ENCODE measurements around the gene AP2A1.

AP2A1 gene

DNA sequence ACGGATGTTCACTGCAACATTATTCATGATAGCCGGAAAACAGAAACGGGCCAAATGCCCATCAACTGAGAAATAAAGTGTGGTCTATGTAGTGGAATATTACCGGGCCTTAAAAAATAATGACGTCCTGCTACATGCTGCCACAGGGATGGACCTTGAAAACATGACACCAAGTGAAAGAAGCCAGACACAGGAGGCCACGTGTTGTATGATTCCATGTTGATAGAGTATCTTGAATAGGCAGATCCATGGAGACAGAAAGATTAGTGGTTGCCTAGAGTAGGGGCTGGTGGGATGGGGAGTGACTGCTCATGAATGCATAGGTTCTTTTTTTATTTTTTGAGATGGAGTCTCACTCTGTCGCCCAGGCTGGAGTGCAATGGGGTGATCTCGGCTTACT, 3.7 kb downstream of the AP2A1 start:
- H3K4me1 Mint-ChIP-seq, result peaks cover 50% of the 10 kb centered on the region
- H3K27ac Mint-ChIP-seq (ENCODE audit: low read depth), result no peak overlapping the region
- no peak overlapping the region for H3K4me3 Mint-ChIP-seq
- no peaks in the 10 kb centered on the region for H3K9me3 Mint-ChIP-seq
- DNase-seq (ENCODE audit: low spot score in 2 of 2) (no peak), ATAC-seq (replicated peaks; ENCODE audit: extremely low read depth, poor library complexity, severe bottlenecking) (no peak)
- H3K36me3 Mint-ChIP-seq (ENCODE audit: insufficient read depth), result peaks cover 13% of the 10 kb centered on the region
- no peaks in the 10 kb centered on the region for H3K27me3 Mint-ChIP-seq

DNA sequence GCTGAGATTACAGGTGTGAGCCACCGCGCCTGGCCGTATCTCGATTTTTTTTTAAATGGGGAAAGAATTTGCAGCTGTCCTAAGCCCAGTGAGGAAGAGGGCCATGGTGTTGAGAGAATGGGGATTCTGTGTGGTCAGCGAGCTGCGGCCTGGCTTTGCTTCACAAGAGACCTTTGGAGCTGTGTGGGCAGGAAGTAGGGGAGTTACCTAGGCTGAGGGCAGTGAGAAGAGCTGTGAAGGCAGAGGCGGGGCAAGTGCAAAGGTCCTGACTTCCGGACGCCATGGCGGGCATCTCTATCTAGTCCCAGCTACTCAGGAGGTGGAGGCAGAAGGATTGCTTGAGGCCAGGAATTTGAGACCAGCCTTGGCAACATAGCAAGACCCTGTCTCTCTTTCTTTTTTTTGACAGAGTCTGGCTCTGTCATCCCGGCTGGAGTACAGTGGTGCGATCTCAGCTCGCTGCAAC, 4.9 kb downstream of the AP2A1 start:
- no peak for DNase-seq (ENCODE audit: low spot score in 2 of 2)
- no peak overlapping the region for H3K27ac Mint-ChIP-seq (ENCODE audit: low read depth)

DNA sequence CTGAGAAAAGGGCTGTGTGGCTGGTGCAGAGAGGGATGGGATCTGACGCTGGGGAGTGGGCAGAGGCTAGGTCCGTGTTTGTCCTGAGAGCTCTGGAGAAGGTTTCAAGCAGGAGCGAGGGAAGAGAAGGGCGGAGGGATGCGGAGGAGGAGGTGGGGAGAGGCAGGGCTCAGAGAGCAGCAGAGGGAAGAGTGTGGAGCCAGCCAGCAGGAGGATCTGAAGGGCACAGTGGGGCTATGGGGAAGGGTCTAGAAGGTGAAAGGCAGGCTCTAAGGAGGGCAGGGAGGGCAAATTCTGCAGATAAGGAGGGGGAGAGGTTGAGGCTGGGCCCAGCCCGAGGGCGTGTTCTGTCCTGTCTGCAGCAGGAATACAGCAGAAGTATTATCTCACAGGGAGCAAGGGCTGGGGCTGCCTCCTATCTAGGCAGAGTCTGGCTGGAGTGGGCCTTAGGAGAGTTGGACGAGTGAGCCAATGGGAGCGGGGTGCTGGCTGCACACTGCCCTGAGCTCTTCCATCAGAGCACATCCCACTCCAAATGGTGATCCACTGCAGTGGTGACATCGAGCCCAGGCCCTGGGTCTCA, 6.1 kb downstream of the AP2A1 start:
- ATAC-seq (replicated peaks; ENCODE audit: extremely low read depth, poor library complexity, severe bottlenecking) (no peak), DNase-seq (ENCODE audit: low spot score in 2 of 2) (no peak)
- Mint-ChIP-seq H3K27me3 (no peaks in the 10 kb centered on the region), H3K4me3 (no peak overlapping the region), H3K4me1 (peaks cover 40% of the 10 kb centered on the region), H3K27ac (ENCODE audit: low read depth) (peak overlapping the region; percentile 25), H3K36me3 (ENCODE audit: insufficient read depth) (peaks cover 6% of the 10 kb centered on the region), H3K9me3 (no peaks in the 10 kb centered on the region)

More for the DNA sequence above, 4.9 kb downstream of the AP2A1 start:
- no peak for ATAC-seq (replicated peaks; ENCODE audit: extremely low read depth, poor library complexity, severe bottlenecking)
- peaks cover 10% of the 10 kb centered on the region for H3K36me3 Mint-ChIP-seq (ENCODE audit: insufficient read depth)
- no peak overlapping the region for H3K4me3 Mint-ChIP-seq
- H3K27me3 Mint-ChIP-seq, result no peaks in the 10 kb centered on the region
- peaks cover 49% of the 10 kb centered on the region for H3K4me1 Mint-ChIP-seq
- H3K9me3 Mint-ChIP-seq, result no peaks in the 10 kb centered on the region

DNA sequence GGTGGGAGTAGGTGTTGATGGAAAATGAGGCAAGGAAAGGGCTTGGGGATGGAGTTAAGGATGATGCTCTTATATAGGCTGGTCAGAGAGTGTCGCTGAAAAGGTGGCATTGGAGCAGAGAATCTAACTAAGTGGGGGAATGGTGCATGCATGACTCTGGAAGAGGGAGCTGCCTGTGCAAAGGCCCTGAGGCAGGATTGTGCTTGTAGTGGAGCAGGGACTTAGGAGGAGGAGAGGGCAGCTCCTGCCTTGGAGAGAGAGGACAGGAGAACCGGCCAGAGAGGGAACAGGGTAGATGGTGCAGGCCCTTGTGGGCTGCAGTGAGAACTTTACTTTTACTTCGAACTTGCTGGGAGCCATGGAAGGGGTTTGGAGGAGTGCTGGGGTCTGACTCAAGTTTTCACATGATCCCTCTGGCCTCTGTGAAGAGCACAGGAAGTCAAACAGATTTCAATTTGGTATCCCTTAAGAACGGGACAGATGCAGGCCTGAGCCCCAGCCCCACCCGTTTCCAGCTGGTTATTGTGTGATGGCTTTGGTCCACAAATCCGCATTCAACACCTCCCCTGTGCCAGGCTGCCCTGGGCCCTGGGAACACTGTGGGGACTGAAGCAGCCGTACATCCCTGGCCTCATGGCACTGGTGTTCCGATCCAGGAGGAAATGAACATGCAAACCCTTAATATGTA, 7.0 kb downstream of the AP2A1 start:
- peaks cover 6% of the 10 kb centered on the region for H3K36me3 Mint-ChIP-seq (ENCODE audit: insufficient read depth)
- H3K9me3 Mint-ChIP-seq, result no peaks in the 10 kb centered on the region
- H3K27me3 Mint-ChIP-seq, result no peaks in the 10 kb centered on the region
- peaks cover 32% of the 10 kb centered on the region for H3K4me1 Mint-ChIP-seq
- no peak overlapping the region for H3K27ac Mint-ChIP-seq (ENCODE audit: low read depth)
- H3K4me3 Mint-ChIP-seq, result no peak overlapping the region
- no peak for ATAC-seq (replicated peaks; ENCODE audit: extremely low read depth, poor library complexity, severe bottlenecking)
- no peak for DNase-seq (ENCODE audit: low spot score in 2 of 2)

DNA sequence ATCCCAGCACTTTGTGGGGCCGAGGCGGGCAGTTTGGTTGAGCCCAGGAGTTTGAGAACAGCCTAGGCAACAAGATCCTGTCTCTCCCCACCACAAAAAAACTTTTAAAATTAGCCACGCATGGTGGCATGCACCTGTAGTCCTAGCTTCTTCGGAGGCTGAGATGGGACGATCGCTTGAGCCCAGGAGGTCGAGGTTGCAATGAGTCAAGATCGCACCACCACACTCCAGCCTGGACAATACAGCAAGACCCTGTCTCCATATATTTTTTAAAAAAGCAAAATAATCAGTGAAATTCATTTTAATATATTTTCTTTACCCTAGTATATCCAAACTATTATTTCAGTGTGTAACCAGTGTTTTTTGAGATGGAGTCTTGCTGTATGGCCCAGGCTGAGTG, 8.2 kb downstream of the AP2A1 start:
- no peak for DNase-seq (ENCODE audit: low spot score in 2 of 2)
- Mint-ChIP-seq H3K4me1 (peaks cover 30% of the 10 kb centered on the region), H3K27ac (ENCODE audit: low read depth) (no peak overlapping the region), H3K9me3 (no peaks in the 10 kb centered on the region), H3K4me3 (no peak overlapping the region), H3K36me3 (ENCODE audit: insufficient read depth) (peaks cover 6% of the 10 kb centered on the region), H3K27me3 (no peaks in the 10 kb centered on the region)
- ATAC-seq (replicated peaks; ENCODE audit: extremely low read depth, poor library complexity, severe bottlenecking), result no peak

DNA sequence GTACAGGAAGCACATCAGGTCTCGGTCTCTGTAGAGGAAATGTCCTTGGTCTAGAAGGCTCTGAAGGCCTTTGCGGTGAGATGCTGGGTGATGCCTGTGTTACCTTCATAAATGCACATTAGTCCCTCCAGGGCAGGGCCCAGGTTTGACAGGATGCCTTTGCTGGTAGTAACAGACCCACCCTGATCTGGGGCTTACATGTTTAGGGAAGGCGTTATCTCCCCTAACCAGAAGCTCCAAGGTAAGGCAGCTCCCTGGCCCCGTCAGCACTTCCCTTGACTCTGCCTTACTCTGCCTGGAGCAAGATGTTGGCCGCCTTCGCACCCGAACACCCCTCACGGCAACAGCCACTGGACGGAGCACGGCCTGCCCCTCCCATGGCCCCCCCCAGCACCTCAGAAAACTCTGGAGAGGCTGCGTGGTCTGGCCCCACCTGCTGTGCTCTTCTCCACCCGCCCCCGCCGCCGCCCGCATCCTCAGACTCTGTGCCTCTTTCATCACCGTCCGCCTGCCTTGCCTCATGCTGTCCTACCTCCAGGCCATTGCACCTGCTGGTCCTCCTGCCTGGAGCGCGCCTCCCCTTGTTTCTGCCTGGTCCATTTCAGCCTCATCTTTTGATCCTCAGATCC, 9.1 kb downstream of the AP2A1 start:
- Mint-ChIP-seq H3K27ac (ENCODE audit: low read depth) (peak overlapping the region; percentile 7), H3K27me3 (no peaks in the 10 kb centered on the region), H3K4me1 (peaks cover 39% of the 10 kb centered on the region), H3K4me3 (no peak overlapping the region), H3K36me3 (ENCODE audit: insufficient read depth) (peaks cover 6% of the 10 kb centered on the region), H3K9me3 (no peaks in the 10 kb centered on the region)
- ATAC-seq (replicated peaks; ENCODE audit: extremely low read depth, poor library complexity, severe bottlenecking) (no peak), DNase-seq (ENCODE audit: low spot score in 2 of 2) (no peak)

DNA sequence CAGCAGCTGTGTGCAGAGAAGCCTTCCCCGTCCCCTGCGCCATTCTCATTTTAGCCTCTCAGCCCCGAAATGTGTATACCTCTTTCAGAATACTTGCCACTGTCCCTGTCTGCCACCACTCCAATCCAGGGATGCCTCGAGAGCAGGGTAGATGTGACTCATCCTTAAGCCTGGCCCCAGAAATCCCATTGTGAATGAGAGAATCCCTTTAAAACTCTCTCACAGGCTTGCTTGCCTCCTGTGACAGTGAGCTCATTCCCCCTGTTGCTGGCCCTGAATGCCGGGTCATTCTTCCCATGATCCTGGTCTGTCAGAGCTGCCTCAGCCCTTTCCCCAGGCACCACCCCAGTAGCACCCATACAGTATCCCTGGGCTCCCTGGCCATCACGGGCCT, 9.6 kb downstream of the AP2A1 start:
- H3K27ac Mint-ChIP-seq (ENCODE audit: low read depth), result peak overlapping the region; percentile 7
- H3K27me3 Mint-ChIP-seq, result no peaks in the 10 kb centered on the region
- H3K4me1 Mint-ChIP-seq, result peaks cover 43% of the 10 kb centered on the region
- H3K36me3 Mint-ChIP-seq (ENCODE audit: insufficient read depth), result peaks cover 5% of the 10 kb centered on the region
- no peak for DNase-seq (ENCODE audit: low spot score in 2 of 2)
- no peaks in the 10 kb centered on the region for H3K9me3 Mint-ChIP-seq
- H3K4me3 Mint-ChIP-seq, result no peak overlapping the region
- ATAC-seq (replicated peaks; ENCODE audit: extremely low read depth, poor library complexity, severe bottlenecking), result no peak

DNA sequence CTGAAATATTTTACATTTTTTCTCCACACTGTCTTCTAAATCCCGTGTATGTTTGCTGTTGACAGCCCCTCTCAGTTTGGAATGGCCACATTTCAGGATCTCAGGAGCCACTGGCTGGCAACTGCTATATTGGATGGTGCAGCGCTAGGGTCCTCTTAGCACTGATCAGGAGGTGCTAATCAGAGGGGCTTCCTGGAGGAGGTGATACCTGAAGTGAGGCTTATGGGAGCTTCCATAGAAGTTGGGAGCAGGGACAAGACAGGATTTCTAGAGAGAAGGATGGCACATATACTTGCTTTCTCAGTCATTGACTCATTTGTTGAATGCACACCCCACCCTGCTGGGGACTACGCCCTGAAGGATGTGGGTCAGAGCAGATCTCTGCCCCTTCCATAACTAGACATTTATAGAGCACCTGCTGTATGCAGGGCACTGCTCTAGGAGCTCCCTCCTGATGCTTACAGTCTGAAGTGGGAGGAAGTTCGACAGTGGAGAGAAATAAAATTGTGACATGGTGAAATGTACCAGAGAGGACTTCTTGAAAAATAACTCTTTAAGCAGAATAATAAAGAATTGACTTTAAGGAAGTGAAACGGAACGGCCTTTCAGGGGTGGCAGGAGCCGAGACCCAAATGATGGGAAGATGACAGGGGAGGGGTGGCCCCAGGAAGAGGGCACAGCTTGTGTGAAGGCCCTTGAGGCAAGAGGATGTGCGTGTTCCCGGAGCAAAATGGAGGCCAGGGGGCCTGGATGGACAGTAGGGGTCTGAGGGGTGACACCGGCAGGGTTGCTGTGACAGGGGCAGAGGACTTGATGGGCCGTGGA, 13.1 kb downstream of the AP2A1 start:
- no peak for ATAC-seq (replicated peaks; ENCODE audit: extremely low read depth, poor library complexity, severe bottlenecking)
- H3K27me3 Mint-ChIP-seq, result no peaks in the 10 kb centered on the region
- DNase-seq (ENCODE audit: low spot score in 2 of 2), result no peak
- peaks cover 7% of the 10 kb centered on the region for H3K36me3 Mint-ChIP-seq (ENCODE audit: insufficient read depth)
- H3K4me1 Mint-ChIP-seq, result peaks cover 28% of the 10 kb centered on the region
- H3K9me3 Mint-ChIP-seq, result no peaks in the 10 kb centered on the region
- H3K27ac Mint-ChIP-seq (ENCODE audit: low read depth), result peak overlapping the region; percentile 86
- H3K4me3 Mint-ChIP-seq, result no peak overlapping the region

DNA sequence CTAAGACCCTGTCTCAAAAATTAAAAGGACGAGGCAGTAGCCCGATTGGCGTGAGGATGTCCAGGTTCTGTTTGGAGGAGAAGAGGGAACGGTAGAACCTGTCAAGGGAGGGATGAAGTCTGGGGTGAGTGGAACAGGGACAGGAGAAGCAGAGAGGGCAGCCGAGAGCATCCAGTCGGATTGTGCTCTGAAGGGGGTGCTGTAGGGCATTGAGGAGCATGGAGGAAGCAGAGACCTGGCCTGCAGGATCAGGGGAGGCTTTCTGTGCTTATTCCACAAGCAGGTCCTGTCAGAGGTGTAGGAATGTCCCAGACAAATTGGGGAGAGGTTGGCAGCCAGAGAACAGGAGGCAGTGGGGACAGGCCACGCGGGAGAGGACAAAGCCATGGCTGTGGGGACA, 14.1 kb downstream of the AP2A1 start:
- H3K27ac Mint-ChIP-seq (ENCODE audit: low read depth), result peak overlapping the region; percentile 86

DNA sequence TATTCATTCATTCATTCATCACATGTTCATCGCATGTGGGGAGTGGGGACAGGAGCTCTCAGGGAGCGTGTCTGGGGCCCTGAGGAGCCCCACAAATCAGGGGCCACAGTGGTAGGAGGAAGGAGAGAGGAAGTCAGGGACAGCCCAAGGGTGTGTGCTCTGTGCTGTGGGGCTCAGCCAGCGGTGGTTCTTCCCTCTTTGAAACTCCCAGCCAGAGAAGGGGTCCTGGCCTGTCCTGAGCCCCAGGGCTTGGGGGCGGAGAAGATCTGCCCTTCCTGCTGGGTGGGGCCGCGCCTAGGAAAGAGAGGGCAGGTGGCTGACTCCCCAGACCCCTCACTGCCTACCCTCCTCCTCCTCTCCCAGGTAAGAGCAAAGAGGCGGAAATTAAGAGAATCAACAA, 14.6 kb downstream of the AP2A1 start:
- no peak for ATAC-seq (replicated peaks; ENCODE audit: extremely low read depth, poor library complexity, severe bottlenecking)
- H3K4me1 Mint-ChIP-seq, result peaks cover 31% of the 10 kb centered on the region
- no peak for DNase-seq (ENCODE audit: low spot score in 2 of 2)
- no peaks in the 10 kb centered on the region for H3K9me3 Mint-ChIP-seq
- no peak overlapping the region for H3K4me3 Mint-ChIP-seq
- peak overlapping the region; percentile 86 for H3K27ac Mint-ChIP-seq (ENCODE audit: low read depth)
- peaks cover 7% of the 10 kb centered on the region for H3K36me3 Mint-ChIP-seq (ENCODE audit: insufficient read depth)
- H3K27me3 Mint-ChIP-seq, result no peaks in the 10 kb centered on the region

More for the DNA sequence above, 14.1 kb downstream of the AP2A1 start:
- H3K4me3 Mint-ChIP-seq, result no peak overlapping the region
- peaks cover 7% of the 10 kb centered on the region for H3K36me3 Mint-ChIP-seq (ENCODE audit: insufficient read depth)
- DNase-seq (ENCODE audit: low spot score in 2 of 2) (no peak), ATAC-seq (replicated peaks; ENCODE audit: extremely low read depth, poor library complexity, severe bottlenecking) (no peak)
- peaks cover 33% of the 10 kb centered on the region for H3K4me1 Mint-ChIP-seq
- H3K9me3 Mint-ChIP-seq, result no peaks in the 10 kb centered on the region
- H3K27me3 Mint-ChIP-seq, result no peaks in the 10 kb centered on the region

DNA sequence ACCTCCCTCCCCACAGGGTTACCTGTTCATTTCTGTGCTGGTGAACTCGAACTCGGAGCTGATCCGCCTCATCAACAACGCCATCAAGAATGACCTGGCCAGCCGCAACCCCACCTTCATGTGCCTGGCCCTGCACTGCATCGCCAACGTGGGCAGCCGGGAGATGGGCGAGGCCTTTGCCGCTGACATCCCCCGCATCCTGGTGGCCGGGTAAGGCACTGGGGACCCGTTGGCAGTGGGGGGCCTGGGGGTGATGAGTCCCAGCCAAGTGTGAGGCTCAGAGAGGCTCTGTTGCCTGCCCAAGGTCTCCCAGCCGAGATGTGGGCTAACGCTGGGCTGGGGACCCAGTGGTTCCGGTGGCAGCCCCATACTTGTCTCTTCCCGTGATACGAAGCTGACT, 15.7 kb downstream of the AP2A1 start:
- Mint-ChIP-seq H3K36me3 (ENCODE audit: insufficient read depth) (peaks cover 12% of the 10 kb centered on the region), H3K27ac (ENCODE audit: low read depth) (no peak overlapping the region), H3K27me3 (no peaks in the 10 kb centered on the region), H3K4me3 (no peak overlapping the region), H3K4me1 (peaks cover 33% of the 10 kb centered on the region), H3K9me3 (no peaks in the 10 kb centered on the region)
- ATAC-seq (replicated peaks; ENCODE audit: extremely low read depth, poor library complexity, severe bottlenecking), result no peak
- no peak for DNase-seq (ENCODE audit: low spot score in 2 of 2)

DNA sequence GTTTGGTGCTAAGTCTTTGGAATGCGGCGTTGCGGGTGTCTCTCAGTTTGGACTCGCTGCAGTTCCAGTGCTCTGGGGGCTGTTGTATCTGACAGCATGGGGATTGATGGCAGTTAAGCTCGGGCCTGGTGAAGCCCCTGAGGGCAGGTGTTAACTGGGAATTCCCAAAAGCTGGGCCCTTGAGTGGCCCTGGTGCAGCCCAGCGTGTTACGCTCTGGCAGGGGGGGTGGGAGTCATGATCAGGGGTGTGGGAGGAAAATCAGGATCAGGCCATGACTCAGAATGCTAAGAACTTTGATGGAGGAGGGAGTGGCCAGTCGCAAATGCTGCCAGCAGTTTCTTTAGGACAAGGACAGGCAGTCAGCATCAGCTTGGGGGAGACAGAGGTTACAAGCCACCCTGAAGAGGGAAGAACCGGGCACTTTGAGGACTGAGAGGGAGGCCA, 19.6 kb downstream of the AP2A1 start:
- Mint-ChIP-seq H3K36me3 (ENCODE audit: insufficient read depth) (peaks cover 15% of the 10 kb centered on the region), H3K4me3 (no peak overlapping the region), H3K27me3 (no peaks in the 10 kb centered on the region), H3K27ac (ENCODE audit: low read depth) (peak overlapping the region; percentile 67), H3K9me3 (no peaks in the 10 kb centered on the region), H3K4me1 (peaks cover 21% of the 10 kb centered on the region)
- DNase-seq (ENCODE audit: low spot score in 2 of 2) (no peak), ATAC-seq (replicated peaks; ENCODE audit: extremely low read depth, poor library complexity, severe bottlenecking) (no peak)
